GM12891 (cell line): Measurements from ENCODE around the gene RARA.

ENCODE experiments used
- DNase-seq: peaks from one replicate; pipeline ENCODE4 v3.0.0; 2011; ENCODE audit warnings: low spot score; ENCODE audit not compliant: insufficient read length
- FAIRE-seq: peaks from 2 replicates; lab custom pipeline; 2011; peaks lifted over from hg19 to GRCh38; lab: Jason Lieb, UNC
- PAX5 ChIP-seq: IDR thresholded peaks from 2 replicates; pipeline ENCODE4 v1.6.1; 2011; ENCODE audit warnings: low read length, moderate library complexity, mild to moderate bottlenecking; ENCODE audit not compliant: insufficient read depth, severe bottlenecking
- POLR2A ChIP-seq: IDR thresholded peaks from 2 replicates; pipeline ENCODE4 v1.6.1; 2011; ENCODE audit warnings: low read depth, low read length, control low read depth
- POLR2AphosphoS5 ChIP-seq: IDR thresholded peaks from 2 replicates; pipeline ENCODE4 v1.6.1; 2011; ENCODE audit warnings: low read depth, low read length, control low read depth
- POU2F2 ChIP-seq: IDR thresholded peaks from 2 replicates; pipeline ENCODE4 v1.6.1; 2011; ENCODE audit warnings: low read depth, mild to moderate bottlenecking, control low read depth, low read length, moderate library complexity
- SPI1 ChIP-seq: IDR thresholded peaks from 2 replicates; pipeline ENCODE4 v1.6.1; 2011; ENCODE audit warnings: low read depth, low read length, control low read depth
- TAF1 ChIP-seq: IDR thresholded peaks from 2 replicates; pipeline ENCODE4 v1.6.1; 2011; ENCODE audit warnings: low read depth, low read length, control low read depth

Gene RARA

DNA sequence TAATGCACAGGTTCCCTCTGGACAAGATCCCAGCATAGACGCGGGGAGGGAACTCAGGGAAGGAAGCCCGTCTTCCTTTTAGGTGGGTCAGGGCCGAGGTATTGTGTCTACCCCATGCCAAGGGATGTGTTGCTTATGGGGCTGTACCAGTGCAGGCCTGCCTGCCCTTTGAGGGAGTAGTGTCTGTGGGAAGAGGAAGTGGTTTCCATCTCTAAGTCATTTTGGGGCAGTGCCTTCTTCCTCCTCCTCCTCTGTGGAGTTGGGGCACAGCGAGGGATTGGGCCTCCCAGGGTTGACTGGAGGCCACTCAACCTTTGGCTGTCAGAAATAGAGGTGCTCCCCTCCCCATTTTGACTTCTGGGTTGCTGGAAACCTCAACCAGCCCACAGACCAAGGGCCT, 29.1 kb downstream of the RARA start:
- peak; percentile 13 for FAIRE-seq
- TF ChIP-seq SPI1: peak; percentile 71
- no peak for TF ChIP-seq POU2F2
- no peak for TF ChIP-seq POLR2A
- no peak for TF ChIP-seq PAX5
- no peak for DNase-seq

DNA sequence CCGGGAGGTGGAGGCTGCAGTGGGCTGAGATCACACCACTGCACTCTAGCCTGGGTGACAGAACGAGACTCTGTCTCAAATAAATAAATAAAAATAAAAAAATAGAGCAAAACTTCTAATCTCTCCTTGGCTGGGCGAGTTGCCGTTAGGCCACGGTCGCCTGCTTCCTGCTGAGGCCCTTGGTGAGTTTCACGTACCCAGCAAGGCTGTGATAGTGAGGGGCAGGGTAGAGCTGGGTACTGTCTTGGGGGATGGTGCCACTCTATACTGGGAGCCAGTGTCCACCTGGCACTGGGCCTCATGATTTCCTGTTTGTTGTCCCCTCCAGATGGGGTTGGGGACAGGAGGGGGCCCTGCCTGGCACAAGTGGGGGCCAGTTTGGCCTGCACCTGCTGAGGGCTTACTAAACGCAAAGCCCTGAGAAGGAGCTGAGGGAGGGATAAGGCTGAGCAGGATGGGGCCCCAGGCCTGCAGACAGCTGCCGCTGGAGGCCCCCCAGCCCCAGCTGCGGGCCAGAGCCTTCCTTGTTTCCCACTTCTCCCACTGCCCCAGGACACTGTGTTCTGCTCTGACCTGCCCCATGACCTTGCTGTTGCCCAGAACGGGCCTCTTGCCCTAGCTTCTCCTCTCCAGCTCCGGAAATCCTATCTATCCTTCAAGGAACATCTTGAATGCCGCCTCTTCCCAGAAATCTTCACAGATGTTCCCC, 30.1 kb downstream of the RARA start:
- DNase-seq (no peak), FAIRE-seq (no peak)
- no peak for TF ChIP-seq POLR2A
- TF ChIP-seq PAX5: no peak
- TF ChIP-seq TAF1: no peak
- no peak for TF ChIP-seq SPI1
- no peak for TF ChIP-seq POLR2AphosphoS5
- no peak for TF ChIP-seq POU2F2

DNA sequence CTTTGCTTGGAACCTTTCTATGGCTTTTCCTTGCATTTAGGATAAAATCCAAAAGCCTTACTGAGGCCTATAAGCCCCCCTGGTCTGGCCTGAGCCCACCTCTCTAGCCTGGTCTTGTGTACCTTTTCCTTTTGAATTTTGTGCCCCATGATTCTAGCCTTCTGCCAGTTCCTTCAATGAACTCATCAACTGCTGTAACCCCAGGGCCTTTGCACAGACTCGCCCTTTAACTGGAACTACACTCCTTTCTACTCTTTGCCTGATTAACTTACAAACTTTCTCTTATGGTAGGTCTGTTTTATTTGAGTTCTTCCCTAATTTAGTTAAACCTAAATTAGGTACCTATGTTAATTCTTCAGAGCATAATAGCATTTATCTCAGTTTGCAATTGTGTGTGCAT, 31.3 kb downstream of the RARA start:
- FAIRE-seq (no peak), DNase-seq (no peak)
- TF ChIP-seq POLR2AphosphoS5 (no peak), PAX5 (no peak), TAF1 (no peak), POLR2A (no peak), SPI1 (no peak), POU2F2 (no peak)

DNA sequence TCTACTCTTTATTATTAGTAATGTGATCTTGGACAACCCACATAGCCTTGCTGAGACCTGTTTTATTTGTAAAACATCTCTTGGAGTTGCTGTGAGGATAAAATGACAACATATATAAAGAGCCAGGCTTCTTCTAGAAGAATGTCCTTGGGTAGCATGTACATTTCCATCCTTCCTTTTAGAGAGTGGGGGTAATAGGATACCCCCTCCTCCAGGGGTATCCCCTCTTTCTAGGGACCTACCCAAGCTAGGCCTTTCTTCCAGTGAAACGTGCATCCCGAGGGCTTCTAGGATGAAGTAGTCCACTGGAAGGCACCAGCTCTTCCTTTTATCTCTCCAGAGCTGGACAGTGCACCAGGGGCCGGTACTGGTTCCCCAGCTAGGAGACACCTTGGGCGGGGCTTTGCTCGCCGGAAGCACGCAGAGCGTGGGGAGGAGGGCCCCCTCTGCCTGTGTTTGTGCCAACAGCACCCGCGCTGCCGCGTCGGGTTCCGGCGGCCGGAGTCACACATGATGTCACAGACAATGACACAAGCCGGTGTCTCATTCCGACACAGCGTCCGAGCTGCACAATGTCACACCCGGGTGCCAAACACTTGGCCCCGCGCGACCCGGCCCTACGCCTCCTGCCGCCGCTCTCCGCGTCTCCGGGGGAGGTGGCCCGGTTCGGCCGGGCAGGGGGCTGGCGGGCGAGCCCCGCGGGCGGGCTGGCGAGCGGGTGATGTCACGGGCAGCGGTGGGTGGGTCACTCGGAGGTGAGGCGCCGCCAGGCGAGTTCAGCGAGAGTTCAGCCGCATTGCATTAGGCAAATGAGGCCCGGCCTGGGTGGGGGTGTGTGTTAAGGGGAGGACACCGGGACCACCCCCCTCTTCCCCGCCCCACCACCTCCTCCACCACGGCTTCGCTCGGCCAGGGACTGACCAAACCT, 32.2 kb downstream of the RARA start:
- DNase-seq: peak; percentile 78
- peak; percentile 83 for FAIRE-seq
- TF ChIP-seq PAX5: no peak
- TF ChIP-seq SPI1: no peak
- no peak for TF ChIP-seq POLR2A
- no peak for TF ChIP-seq POLR2AphosphoS5
- no peak for TF ChIP-seq POU2F2
- TF ChIP-seq TAF1: no peak

DNA sequence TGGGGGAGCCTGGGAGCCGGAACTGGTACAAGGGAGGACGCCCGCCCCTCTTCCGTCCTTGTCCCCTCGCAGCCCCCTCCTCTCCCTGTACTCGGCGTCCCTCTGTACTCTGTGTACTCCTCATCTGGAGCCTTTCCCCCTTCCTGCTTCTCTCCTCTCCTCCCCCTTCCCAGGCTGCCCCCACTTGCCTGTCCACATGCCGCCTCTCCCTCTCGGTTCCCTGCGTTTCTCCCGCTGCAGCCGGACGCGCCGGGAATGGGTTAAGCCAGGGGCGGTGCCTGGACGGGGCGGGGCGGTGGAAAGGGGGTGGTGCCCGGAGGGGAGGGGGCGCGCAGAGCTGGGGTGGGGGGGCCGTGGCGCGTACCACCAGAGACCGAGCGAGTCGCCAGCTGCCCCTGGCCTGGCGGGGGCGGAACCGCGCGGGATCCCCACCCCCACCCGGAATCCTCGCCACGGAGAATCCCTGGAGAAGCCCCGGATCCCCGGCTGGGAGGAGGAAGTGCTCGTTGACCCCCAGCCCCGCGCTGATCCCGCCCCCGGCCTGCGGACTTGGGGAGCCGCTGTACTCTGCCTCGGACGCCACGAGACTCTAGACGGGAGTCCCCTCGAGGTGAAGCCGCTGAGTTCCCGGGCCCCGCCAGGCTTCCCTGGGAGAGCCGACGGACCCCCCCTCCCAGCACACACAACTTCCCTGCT, 33.0 kb downstream of the RARA start:
- FAIRE-seq: no peak
- DNase-seq: no peak
- TF ChIP-seq PAX5: no peak
- no peak for TF ChIP-seq POU2F2
- TF ChIP-seq POLR2A: no peak
- TF ChIP-seq SPI1: no peak
- TF ChIP-seq TAF1: no peak
- no peak for TF ChIP-seq POLR2AphosphoS5

DNA sequence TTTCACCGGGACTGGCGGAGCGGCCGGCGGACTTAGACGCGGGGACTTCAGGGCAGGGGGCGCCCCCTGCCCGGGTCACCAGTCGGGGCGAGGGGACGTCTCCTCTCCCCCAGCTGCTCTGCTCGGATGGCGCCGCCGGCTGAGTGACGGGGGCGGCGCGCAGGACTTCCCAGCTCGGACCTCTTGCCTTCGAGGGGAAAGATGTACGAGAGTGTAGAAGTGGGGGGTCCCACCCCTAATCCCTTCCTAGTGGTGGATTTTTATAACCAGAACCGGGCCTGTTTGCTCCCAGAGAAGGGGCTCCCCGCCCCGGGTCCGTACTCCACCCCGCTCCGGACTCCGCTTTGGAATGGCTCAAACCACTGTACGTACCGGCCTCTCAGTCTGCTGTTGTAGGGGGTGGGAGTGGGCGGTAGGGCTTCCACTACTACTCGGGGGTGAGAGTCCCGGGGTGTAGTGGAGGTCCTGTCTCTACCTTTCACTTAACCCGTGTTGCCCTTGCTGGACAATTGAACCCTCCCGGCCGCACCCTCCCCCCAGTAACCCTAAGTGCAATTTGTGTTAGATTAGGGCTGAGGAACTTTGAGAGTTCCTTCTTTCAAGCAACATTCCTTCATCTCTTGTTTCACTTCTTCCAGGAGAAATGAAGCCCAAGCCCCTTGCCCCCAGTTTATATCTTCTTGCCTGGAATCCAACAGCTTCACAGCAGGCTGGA, 33.7 kb downstream of the RARA start:
- DNase-seq (no peak), FAIRE-seq (no peak)
- TF ChIP-seq SPI1 (no peak), POLR2AphosphoS5 (no peak), POU2F2 (no peak), PAX5 (no peak), TAF1 (no peak), POLR2A (no peak)

DNA sequence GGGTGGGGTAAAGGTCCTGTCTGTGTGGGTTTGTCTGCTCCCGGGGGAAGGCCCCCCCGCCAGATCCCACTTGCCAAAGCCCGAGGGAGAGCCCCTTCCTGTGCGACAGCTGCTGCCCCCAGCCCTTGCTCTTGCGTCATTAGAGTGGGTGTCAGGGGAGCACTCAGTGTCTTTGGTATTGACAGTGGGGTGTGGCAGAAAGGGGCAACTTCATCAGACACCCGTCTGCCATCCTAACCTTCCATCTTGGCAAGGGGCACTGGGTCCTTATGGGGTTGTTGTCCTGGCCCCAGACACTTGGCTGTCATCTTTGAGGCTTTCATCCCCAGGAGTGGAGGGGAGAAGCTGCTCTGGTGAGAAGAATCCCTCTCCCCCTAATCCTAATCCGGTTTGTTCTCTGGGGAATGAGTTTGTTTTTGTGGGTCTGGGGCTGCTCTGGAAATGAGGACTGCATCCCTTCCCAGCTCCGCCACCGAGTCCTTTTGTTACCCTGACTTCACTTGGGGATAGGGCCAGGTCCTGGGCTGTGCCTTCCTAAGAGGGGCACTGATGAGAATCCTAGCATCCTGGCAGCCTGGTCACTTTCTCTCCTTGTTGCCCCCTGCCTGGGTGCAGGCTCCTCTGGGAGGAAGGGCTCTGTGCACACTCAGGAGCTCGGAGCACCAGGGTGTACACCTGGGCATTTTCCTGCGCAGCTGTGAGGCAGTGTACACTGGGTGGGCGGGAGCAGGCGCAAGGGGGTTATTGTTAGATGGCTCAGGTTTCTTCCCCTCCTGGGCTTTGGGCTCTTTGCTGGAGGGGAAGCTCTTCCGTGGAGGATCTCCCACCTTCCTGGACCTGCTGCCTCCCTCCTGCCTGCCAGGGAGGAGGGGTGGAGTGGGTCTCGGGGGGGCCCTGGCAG, 34.5 kb downstream of the RARA start:
- DNase-seq: no peak
- TF ChIP-seq TAF1: no peak
- no peak for TF ChIP-seq POLR2A
- no peak for TF ChIP-seq PAX5
- TF ChIP-seq POLR2AphosphoS5: no peak
- TF ChIP-seq SPI1: no peak
- no peak for TF ChIP-seq POU2F2
- FAIRE-seq: no peak
